ENCODE results near the gene RTN4RL1. TPM values are rescaled to one million over a fixed set of nuclear protein-coding genes. Genes with fewer than 3 reads are reported as not detected.

The RTN4RL1 gene
- total and polyA plus RNA-seq, 2 of the 4 experiments (the other 2 are of a cell fraction), result under 0.01 to 0.03 TPM

- Histone ChIP-seq H2AK5ac (ENCODE audit: low read depth, low read length) (no peak overlapping the region), H4K20me1 (ENCODE audit: insufficient read depth, low read length) (no peaks in the 10 kb centered on the region; the same call in 1 of the 2 replicates), H3K18ac (ENCODE audit: low read depth, low read length) (no peak overlapping the region), H4K5ac (ENCODE audit: low read depth, low read length) (no peak overlapping the region), H3K14ac (replicated peaks; ENCODE audit: low read depth, low read length) (no peak overlapping the region), H2BK20ac (ENCODE audit: low read depth, low read length) (no peak overlapping the region), H3K23ac (ENCODE audit: low read depth, low read length) (no peak overlapping the region), H4K91ac (ENCODE audit: insufficient read depth, low read depth, low read length) (no peak overlapping the region), H2AK9ac (replicated peaks; ENCODE audit: low read depth, low read length, poor library complexity) (no peak overlapping the region), H3K27ac (ENCODE audit: insufficient read depth, low read length) (no peak overlapping the region), H3K56ac (ENCODE audit: extremely low read depth, insufficient read depth, low read length) (no peak overlapping the region), H3K79me1 (ENCODE audit: low read depth in 1 of 2, low read length in 2 of 2) (no peaks in the 10 kb centered on the region), H3K27me3 (ENCODE audit: control insufficient read depth, insufficient read depth, low read length) (peaks cover 38% of the 10 kb centered on the region), H3K9me3 (ENCODE audit: control insufficient read depth, insufficient read depth, low read length) (no peaks in the 10 kb centered on the region), H3K9ac (ENCODE audit: low read depth, low read length) (no peak overlapping the region), H3K4ac (ENCODE audit: low read depth, low read length) (no peak overlapping the region), H2BK15ac (ENCODE audit: low read depth, low read length) (no peak overlapping the region), H2BK5ac (ENCODE audit: low read depth, low read length, poor library complexity, severe bottlenecking) (no peak overlapping the region), H3K4me3 (ENCODE audit: insufficient read depth, low read depth, low read length) (no peak overlapping the region), H2AFZ (replicated peaks; ENCODE audit: low read length, poor library complexity) (peak overlapping the region; percentile 70), H3K36me3 (ENCODE audit: control insufficient read depth, insufficient read depth, low read length) (no peaks in the 10 kb centered on the region), H4K8ac (ENCODE audit: low read depth in 2 of 2, low read length in 2 of 2) (no peak overlapping the region), H3K4me1 (ENCODE audit: control insufficient read depth, insufficient read depth, low read length) (peaks cover 2% of the 10 kb centered on the region; the same call in 1 of the 2 replicates), H3K9me1 (ENCODE audit: insufficient read depth, low read length) (no peaks in the 10 kb centered on the region), H3K4me2 (ENCODE audit: low read depth, low read length) (no peak overlapping the region), H2BK120ac (ENCODE audit: low read depth, low read length) (no peak overlapping the region)
- WGBS, 2 experiments (ENCODE audit: extremely low coverage in 2 of 2, insufficient read length in 1 of 2), result 48% methylated on average over 4 of the region's 27 CpGs; no CpG with 5 or more reads in 1 of the 2 experiments
- DNase-seq (no peak), ATAC-seq (ENCODE audit: low read depth) (peak; percentile 49; the same call in 1 of the 2 replicates)
- intact Hi-C loops (cut with micrococcal nuclease) (no loop called here), in situ Hi-C loops (cut with MboI; ENCODE audit: low sequenced_read_pairs) (no loop called here), dilution Hi-C loops (cut with HindIII; ENCODE audit: low sequenced_read_pairs, unreplicated experiment) (no loop called here)
- CTCF ChIA-PET, result no interaction called here
- POLR2A ChIA-PET (ENCODE audit: unreplicated experiment), result no interaction called here
- no TSS peak for BruUV-seq (replicated peaks)
- no peak for TF ChIP-seq CTCF (conservative IDR thresholded peaks at IDR 0.05; ENCODE audit: low read depth, low read length)
Measured at GRCh38 chr17:1939981-1940809, 84.9 kb downstream of the RTN4RL1 start.
